ENCODE data around the gene PIK3CD.

GRCh38 chr1:9610548-9610947, 41.0 kb upstream of the PIK3CD start:
- TF ChIP-seq HDAC6 (IDR thresholded peaks at IDR 0.05; ENCODE audit: low read depth, low read length) (no peak), SP1 (IDR thresholded peaks at IDR 0.05; ENCODE audit: low read depth, low read length) (no peak), EP300 (IDR thresholded peaks at IDR 0.05; ENCODE audit: borderline replicate concordance in 1 of 2, low read depth in 2 of 2, low read length in 2 of 2) (no peak), MAX (IDR thresholded peaks at IDR 0.05) (no peak), POLR2A (IDR thresholded peaks at IDR 0.05; ENCODE audit: control extremely low read depth in 1 of 2, low read depth in 2 of 2, low read length in 2 of 2) (no peak), JUND (IDR thresholded peaks at IDR 0.05; ENCODE audit: low read length) (no peak), POLR2AphosphoS5 (IDR thresholded peaks at IDR 0.05; ENCODE audit: low read depth, low read length) (no peak), TCF12 (IDR thresholded peaks at IDR 0.05; ENCODE audit: low read depth, low read length) (no peak), EZH2 (IDR thresholded peaks at IDR 0.05; ENCODE audit: low read depth, low read length, severe bottlenecking) (no peak)
- TF ChIP-seq, protein P1, sequence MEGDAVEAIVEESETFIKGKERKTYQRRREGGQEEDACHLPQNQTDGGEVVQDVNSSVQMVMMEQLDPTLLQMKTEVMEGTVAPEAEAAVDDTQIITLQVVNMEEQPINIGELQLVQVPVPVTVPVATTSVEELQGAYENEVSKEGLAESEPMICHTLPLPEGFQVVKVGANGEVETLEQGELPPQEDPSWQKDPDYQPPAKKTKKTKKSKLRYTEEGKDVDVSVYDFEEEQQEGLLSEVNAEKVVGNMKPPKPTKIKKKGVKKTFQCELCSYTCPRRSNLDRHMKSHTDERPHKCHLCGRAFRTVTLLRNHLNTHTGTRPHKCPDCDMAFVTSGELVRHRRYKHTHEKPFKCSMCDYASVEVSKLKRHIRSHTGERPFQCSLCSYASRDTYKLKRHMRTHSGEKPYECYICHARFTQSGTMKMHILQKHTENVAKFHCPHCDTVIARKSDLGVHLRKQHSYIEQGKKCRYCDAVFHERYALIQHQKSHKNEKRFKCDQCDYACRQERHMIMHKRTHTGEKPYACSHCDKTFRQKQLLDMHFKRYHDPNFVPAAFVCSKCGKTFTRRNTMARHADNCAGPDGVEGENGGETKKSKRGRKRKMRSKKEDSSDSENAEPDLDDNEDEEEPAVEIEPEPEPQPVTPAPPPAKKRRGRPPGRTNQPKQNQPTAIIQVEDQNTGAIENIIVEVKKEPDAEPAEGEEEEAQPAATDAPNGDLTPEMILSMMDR (IDR thresholded peaks at IDR 0.05; ENCODE audit: control extremely low read depth in 1 of 3, insufficient read depth in 1 of 3, low read depth in 1 of 3, low read length in 3 of 3) = no peak

Measured in H1 (cell line).